GM19468 (cell line): ENCODE results near the gene TMEM88.
"Not testable (repeated sequence)": the region's sequence is repeated elsewhere in the genome, so short reads cannot be mapped to it uniquely, and the experiment has no call there.

ENCODE experiments used
- ATAC-seq: cut with Tn5 transposase; IDR thresholded peaks from one replicate; pipeline ENCODE4 v1.9.1; 2021; ENCODE audit warnings: mild to moderate bottlenecking, moderate library complexity, moderate number of reproducible peaks; ENCODE audit not compliant: unreplicated experiment; ENCODE audit errors: extremely low read depth

TMEM88 gene, protein sequence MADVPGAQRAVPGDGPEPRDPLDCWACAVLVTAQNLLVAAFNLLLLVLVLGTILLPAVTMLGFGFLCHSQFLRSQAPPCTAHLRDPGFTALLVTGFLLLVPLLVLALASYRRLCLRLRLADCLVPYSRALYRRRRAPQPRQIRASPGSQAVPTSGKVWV

DNA sequence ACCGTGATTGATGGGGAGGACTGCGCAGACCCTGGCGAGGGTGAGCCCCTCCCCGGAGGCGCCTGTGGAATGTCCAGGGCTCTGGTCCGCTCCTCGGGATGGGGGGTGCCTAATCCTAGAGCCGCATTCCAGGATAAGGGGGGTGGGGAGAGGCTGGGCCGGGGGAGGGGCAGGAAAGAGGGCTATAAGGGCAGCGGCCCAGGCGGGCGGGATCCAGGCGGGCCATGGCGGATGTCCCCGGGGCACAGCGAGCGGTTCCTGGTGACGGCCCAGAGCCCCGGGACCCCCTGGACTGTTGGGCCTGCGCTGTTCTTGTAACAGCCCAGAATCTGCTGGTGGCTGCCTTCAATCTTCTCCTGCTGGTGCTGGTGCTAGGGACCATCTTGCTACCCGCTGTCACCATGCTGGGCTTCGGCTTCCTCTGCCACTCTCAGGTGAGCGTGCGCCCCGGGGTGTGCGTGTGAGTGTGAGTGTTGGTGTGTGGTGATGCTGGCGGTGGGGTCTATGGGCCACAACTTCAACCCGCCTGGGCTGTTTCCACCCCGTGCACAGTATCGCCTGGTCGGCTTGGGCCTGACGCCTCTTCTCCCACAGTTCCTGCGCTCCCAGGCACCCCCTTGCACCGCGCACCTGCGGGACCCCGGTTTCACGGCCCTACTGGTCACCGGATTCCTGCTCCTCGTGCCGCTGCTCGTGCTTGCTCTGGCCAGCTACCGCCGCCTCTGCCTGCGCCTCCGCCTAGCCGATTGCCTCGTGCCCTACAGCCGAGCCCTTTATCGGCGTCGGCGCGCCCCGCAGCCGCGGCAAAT, at the start of gene TMEM88:
TSS of gene TMEM88 (plus strand) at position 216 of the 809 bp plus-strand sequence. CDS start at position 225, 9 bp downstream.
- no peak for ATAC-seq

DNA sequence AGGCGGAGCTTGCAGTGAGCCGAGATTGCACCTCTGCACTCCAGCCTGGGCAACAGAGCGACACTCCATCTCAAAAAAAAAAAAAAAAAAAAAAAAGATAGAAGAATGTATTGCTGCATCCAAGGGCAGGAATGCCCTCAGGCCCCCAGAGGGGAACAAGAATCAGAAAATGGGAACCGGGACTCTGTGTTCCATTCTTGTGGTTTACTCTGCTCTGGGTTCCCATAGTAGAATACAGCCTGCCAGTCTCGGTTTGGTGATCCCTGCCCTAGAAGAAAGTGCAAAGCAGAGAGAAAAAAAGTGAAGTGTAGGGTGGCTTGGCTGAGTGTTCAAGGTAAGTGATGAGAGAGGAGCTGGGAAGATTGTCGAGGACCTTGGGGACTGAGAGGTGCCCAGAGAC, 48.3 kb upstream of the TMEM88 start:
- no peak for ATAC-seq

DNA sequence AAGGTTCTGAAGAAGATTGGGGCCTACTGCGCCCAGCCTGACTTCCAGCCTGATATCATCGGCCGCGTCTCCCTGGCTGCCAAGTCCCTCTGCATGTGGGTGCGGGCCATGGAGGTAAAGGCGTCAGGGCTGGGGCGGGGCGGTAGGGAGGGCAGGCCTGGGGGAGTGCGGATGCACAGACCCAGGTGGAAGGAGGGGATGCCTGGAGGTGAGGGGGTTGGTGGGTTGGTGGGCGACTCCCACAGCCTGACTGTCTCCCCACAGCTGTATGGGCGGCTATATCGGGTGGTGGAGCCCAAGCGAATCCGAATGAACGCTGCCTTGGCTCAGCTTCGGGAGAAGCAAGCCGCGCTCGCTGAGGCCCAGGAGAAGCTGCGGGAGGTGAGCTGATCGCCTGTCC, 47.7 kb upstream of the TMEM88 start:
- ATAC-seq = no peak

DNA sequence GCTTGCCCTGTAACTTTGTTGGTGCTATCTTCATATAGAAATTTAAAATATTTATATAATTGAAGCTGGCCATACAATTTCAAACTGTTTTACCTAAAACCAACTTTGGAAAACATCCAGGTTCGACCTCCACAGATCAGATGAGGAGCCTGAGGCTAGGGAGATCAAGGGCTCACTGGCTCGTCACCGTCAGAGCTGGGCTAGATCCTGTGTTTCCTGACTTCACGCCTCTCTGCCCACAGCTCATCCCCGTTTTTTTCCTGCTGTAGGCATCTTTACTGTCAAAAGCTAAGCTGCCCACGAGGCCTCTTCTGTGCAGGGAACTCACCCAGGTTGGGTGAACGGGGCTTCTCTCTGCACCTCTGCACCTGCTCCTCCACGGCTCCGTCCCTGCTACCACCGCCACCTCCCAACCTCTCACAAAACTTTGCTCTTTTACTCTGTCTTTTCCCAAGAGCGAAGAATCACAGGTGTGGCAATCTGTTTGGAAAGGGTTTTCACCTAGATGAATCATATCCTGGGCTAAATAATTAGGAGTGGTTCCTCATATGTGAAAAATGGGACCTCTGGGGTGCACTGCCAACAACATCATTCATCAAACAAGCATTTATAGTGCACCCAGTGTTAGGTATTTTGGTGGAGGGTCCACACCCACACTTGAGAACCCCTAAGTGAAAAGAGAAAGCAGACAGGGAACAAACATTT, 45.6 kb upstream of the TMEM88 start:
- no peak for ATAC-seq

DNA sequence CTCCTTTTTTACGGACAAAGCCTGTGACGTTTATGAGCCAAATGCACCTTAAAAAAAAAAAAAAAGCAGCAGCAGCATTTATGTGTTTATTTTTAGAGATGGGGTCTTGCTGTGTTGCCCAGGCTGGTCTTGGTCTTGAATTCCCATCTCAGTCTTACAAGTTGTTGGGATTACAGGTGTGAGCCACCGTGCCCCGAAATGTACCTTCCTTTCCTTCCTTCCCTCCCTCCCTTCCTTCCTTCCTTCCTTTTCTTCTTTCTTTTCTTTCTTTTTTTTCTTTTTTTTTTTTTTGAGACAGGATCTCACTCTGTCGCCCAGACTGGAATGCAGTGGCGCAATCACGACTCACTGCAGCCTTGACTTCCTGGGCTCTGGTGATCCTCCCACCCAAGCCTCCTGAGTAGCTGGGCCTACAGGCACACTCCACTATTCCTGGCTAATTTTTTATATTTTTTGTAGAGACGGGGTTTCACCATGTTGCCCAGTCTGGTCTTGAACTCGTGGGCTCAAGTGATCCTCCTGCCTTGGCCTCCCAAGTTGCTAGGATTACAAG, 45.0 kb upstream of the TMEM88 start:
- not testable (repeated sequence) for ATAC-seq

DNA sequence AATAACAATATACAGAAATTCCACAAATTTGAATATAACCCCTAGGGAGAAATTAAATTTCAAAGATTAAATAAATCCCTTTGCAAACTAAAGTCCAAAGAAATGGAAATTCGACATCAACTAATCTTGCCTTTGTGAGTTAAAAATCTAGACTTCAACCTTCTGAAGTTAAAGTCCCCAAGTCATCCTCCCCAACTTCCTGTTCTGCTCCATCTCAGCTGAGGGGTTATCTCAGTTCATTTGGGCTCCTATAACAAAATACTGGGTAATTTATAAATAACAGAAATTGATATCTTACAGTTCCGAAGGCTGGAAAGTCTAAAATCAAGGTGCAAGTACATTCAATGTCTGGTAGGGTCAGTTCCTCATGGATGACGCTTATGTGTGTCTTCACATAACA, 43.6 kb upstream of the TMEM88 start:
- ATAC-seq = no peak

DNA sequence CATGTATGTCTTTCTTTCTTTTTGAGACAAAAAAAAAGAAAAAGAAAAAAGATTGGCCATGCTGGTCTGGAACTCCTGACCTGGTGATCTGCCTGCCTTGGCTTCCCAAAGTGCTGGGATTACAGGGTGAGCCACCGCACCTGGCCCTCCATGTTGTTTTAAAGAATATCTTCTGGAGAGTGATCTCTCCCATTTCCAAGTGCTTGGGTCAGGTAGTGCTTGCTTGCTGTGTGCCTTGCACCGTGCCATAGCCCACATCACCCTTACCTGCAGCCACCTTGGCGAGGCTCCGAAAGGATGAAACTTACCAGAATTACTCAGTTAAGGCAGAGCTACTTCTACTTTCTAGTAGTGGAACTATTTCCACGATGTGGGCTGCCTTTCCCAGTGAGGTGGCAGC, 39.9 kb upstream of the TMEM88 start:
- ATAC-seq = no peak

DNA sequence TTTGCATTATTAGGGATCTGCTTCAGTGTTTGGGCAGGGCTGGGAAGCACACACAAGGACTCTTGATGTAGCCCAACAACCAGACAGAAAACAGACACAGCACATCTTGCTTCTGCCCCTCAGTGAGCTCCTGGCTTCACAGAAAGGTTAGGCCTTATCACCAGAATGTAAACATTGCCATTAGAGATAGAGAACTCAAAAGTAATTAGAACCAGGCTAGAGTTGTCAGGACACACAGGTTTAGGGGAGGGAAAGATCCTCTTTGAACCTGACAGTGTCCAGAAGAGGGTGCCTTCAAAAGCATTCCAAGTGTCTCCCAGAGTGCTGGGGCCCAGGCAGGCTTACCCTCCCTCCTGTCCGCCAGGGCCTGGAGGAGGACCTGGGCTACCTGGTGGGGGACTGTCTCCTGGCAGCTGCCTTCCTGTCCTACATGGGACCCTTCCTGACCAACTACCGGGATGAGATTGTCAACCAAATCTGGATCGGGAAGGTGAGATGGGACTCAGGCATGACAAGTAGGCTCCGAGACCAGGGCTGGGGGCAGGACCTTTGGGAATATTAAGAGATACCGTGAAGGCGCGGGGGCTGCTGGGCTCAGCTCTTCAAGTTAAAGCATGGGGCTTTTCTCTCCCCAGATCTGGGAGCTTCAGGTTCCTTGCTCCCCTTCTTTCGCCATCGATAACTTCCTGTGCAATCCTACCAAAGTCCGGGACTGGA, 37.8 kb upstream of the TMEM88 start:
- ATAC-seq = no peak

DNA sequence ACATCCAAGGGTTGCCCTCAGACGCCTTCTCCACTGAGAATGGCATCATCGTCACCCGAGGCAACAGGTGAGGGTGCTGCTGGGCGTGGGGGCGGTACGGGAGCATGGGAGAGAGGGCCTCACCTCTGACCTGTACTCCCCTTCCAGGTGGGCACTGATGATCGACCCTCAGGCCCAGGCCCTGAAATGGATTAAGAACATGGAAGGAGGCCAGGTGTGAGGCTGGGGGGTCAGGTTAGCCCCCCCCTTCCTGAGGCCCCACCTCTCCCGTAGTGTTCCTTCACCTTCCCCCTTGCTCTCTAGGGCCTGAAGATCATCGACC, 37.3 kb upstream of the TMEM88 start:
- no peak for ATAC-seq

DNA sequence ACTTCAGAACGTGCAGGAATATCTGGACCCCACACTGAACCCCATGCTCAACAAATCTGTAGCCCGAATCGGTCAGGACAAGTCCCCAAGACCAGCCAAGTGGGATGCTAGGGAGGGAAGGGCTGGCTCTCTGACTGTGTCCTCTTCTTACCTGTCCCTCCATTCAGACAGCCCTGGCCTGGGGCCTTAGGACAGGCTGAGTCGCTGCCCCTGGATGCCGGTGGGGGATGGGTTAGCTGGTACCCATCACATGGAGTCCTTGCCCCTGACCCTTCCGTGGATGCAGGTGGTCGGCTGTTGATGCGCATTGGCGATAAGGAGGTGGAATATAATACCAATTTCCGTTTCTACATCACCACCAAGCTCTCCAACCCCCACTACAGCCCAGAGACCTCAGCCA, 36.8 kb upstream of the TMEM88 start:
- no peak for ATAC-seq

DNA sequence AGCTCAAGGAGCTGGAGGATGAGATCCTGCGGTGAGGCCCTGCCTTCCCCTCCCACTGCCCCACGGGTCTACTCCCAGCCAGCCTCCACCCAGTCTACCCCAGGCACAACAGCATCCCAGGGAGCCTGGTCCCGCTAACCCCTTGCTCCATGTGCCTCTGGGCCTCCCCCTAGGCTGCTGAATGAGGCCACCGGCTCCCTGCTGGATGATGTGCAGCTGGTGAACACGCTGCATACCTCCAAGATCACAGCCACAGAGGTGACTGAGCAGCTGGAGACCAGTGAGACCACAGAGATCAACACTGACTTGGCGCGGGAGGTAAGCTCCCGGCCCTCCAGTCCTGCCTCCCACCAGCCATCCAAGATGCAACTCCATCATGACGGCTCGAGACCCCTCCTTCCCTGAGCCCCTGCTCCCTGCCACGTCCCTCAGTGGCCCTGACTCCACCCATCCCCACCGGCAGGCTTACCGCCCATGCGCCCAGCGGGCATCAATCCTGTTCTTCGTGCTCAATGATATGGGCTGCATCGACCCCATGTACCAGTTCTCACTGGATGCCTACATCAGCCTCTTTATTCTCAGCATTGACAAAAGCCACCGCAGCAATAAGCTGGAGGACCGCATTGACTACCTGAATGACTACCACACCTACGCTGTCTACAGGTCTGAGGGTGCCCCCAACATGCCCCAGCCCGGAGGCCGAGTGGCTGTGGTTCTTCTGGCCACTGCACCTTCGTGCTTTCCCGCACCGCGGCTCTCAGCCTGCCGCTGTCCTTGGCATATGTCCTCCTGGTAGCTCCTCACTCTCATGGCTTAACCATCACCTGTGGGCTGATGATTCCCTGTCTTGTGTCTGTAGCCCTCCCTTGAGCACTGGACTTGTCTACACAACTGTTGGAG, 35.9 kb upstream of the TMEM88 start:
- ATAC-seq = no peak

DNA sequence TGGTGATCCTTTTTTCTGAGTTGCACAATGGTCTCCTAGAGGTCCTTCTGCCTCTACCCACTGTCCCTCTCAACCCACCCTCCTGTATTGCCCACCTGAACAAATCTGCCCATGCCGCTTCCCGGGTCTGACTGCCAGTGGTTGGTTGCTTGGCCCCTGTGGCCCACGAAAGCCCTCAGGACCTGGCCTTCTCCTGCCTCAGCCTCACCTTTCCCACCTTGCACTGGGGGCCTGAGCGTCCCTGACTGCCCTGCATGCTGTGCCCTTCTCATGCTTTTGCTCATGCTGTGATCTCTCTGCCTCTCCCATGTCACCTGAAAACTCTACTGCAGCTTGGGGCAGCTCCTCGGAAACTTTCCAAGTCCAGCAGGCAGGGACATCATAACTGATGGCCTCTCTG, 34.6 kb upstream of the TMEM88 start:
- ATAC-seq = no peak

DNA sequence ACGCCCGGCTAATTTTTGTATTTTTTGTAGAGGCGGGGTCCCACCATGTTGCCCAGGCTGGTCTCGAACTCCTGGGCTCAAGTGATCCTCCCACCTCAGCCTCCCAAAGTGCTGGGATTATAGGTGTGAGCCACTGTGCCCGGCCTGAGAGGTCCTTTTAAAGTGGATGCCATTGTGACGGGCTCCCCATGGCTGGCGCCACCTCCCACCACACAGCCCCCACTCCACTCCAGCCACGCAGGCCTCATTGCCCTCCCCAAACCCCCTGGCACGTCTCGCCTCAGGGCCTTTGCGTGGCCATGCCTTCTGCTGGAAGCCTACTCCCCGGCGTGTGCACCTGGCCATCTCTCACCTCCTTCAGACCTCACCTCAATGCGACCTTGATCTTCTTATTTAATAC, 32.7 kb upstream of the TMEM88 start:
- ATAC-seq = no peak

DNA sequence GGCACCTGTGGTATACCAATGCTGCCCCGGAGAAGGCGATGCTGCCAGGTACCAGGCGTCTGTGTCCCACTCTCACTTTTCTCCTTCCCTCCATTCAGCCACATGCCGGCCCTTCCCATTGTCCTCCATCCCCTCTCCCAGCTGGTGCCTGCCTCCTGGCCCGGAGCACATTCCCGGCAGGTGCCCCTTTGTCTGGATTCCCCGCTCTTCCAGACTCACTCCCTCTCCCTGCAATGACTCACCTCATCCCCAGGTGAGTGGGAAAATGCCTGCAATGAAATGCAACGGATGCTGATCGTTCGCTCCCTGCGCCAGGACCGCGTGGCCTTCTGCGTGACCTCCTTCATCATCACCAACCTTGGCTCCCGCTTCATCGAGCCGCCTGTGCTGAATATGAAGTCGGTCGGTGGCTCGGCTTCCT, 31.3 kb upstream of the TMEM88 start:
- ATAC-seq = no peak

DNA sequence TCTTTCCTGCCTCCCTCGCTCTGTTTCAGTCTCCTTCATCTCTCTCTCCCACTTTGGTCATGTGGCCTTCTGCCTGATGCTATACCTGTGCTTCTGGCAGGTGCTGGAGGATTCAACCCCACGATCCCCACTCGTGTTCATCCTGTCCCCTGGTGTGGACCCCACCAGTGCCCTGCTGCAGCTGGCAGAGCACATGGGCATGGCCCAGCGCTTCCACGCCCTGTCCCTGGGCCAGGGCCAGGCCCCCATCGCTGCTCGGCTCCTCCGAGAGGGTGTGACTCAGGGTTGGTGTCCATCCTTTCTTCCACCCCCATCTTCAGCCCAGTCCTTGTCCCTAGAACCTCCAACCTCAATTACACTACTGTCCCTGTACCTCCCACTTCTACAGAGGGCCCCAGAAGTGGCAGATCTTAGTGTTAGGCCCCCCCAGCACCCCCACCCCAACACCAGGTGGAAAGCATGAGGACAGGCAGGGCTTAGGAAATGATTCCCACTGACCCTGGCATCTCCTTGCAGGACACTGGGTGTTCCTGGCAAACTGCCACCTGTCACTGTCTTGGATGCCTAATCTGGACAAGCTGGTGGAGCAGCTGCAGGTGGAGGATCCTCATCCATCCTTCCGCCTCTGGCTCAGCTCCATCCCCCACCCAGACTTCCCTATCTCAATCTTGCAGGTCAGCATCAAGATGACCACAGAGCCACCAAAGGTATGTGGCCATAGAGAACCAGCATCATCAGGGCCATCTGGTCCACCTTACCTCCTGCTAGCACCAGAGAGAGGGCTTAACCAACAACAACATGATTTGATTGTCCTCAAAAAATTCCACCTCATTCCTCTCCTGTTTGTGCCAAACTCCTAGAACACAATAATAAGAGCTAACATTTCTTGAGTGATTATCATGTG, 30.6 kb upstream of the TMEM88 start:
- ATAC-seq = no peak

DNA sequence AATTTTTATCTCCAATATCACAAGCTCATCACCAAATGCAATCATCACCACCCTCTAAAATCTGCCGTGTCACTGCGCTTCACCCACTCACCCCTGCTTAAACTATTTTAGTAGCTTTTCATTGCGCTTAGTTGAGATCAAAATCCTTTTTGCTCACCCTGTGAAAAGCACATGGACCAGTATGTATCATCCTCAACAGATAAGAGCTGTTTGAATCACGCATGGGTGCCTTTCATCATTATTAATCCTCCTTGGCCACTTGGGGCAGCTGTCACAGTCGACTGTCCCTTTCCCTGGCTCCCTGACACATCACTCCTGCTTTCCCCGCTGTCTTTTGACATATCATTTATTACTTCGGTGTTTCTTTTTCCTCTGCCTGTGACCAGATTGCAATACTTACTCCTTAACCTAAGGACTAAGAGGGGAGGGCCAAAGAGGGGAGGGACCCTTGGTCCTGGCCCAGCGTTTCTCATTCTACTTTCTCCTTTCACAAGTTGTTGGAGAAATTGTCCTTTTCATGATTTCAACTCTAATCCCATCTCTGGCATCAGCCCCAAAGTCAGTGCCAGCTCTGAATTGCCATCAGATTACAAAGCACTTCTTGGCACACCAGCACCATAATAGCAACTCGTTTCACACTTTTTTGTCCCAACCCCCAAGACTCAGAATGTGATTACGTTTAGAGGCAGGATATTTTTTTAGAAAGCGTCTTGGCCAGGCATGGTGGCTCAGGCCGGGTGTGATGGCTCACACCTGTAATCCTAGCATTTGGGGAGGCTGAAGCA, 29.5 kb upstream of the TMEM88 start:
- no peak for ATAC-seq

DNA sequence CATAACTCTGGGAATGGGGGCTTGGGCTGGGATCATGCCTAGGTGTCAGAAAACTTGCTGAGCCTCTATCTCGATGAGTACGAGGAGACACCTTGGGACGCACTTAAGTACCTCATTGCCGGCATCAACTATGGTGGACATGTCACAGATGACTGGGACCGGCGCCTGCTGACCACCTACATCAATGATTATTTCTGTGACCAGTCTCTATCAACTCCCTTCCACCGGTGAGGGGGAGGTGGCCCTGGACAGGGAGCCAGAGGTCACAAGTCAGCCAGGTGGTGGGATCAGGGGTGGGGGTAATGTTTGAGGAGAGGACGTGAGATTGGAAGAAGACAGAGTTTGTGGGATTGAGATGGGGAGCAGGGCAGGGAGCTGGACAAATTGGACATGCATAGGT, 24.2 kb upstream of the TMEM88 start:
- ATAC-seq = no peak

DNA sequence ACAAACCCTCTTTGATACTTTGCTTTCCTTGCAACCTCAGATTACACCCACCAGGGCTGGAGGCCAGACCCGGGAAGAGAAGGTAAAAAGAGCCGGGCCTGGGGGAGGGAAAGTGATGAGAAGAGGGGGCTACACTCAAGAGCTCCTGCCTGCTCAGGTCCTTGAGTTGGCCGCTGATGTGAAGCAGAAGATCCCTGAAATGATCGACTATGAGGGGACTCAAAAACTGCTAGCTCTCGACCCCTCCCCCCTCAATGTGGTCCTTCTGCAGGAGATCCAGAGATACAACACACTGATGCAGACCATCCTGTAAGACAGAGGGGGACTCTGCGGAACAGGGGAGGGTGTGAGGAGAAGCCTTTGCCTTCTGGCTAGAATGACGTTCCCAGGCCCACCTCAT, 23.6 kb upstream of the TMEM88 start:
- no peak for ATAC-seq
